ENCODE results near the gene SHLD3. TPM values are rescaled to one million over a fixed set of nuclear protein-coding genes. Genes with fewer than 3 reads are reported as not detected.
"Not testable (repeated sequence)": the region's sequence is repeated elsewhere in the genome, so short reads cannot be mapped to it uniquely, and the experiment has no call there.

The SHLD3 gene
- polyA plus RNA-seq, 5 donors = 4.1 to 6.2 (median 4.9) TPM

DNA sequence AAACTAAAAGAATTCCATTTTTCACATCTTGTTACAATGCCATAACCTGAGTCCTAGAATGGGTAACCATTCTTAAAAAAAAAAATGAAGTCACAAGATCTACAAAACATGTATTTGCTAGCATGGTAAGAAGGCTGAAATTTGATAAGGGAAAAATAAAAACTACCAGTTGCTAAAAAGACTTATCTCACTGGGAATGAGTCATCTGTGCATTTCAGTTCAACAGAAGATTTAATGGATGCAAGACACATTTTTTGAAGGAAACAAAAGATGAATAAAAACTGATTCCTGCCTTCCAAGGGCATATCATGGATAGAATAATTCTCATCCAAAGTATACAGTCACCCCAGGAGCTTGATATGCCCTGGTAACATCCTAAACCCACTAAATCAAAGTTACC is 49.9 kb downstream of the SHLD3 start:
- DNase-seq = no peak

DNA sequence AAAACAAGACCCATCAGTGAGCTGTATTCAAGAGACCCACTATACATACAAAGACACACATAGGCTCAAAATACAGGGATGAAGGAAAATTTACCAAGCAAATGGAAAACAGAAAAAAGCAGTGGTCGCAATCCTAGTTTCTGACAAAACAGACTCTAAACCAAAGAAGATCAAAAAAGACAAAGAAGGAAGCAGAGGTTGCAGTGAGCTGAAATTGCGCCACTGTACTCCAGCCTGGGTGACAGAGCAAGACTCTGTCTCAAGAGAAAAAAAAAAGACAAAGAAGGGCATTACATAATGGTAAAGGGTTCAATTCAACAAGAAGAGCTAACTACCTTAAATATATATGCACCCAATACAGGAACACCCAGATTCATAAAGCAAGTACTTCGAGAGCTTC is 51.2 kb downstream of the SHLD3 start:
- not testable (repeated sequence) for DNase-seq

Other genes starting within 250 kb of the SHLD3 start
- gene ADAMTS6, start 143.1 kb upstream of the SHLD3 start, polyA plus RNA-seq (ENCODE audit: insufficient read depth in 1 of 5, insufficient read length in 5 of 5, low replicate concordance in 1 of 5) = 10 to 100 TPM in 4 of 5 donors, 1 to 10 TPM in 1; 7.3 to 24.4 (median 13.5) TPM
- gene CENPK, start 61.9 kb upstream of the SHLD3 start, polyA plus RNA-seq (ENCODE audit: insufficient read depth in 1 of 5, insufficient read length in 5 of 5, low replicate concordance in 1 of 5) = 10 to 100 TPM; 32.3 to 96.8 (median 55.9) TPM
- 100 to 1,000 TPM in 4 of 5 donors, 10 to 100 TPM in 1; 80.8 to 132 (median 119) TPM for gene PPWD1, start 61.7 kb upstream of the SHLD3 start, polyA plus RNA-seq (ENCODE audit: insufficient read depth in 1 of 5, insufficient read length in 5 of 5, low replicate concordance in 1 of 5)
- 10 to 100 TPM; 16.7 to 31.5 (median 26.7) TPM for gene TRIM23, start 694 bp upstream of the SHLD3 start, polyA plus RNA-seq (ENCODE audit: insufficient read depth in 1 of 5, insufficient read length in 5 of 5, low replicate concordance in 1 of 5)
- gene TRAPPC13, start within 50 bp of the SHLD3 start, polyA plus RNA-seq (ENCODE audit: insufficient read depth in 1 of 5, insufficient read length in 5 of 5, low replicate concordance in 1 of 5) = 10 to 100 TPM; 27.2 to 39.2 (median 36.6) TPM
- gene SGTB, start 97.1 kb downstream of the SHLD3 start, polyA plus RNA-seq (ENCODE audit: insufficient read depth in 1 of 5, insufficient read length in 5 of 5, low replicate concordance in 1 of 5) = 1 to 10 TPM; 5.0 to 9.8 (median 9.1) TPM
- 10 to 100 TPM; 14.0 to 25.9 (median 23.1) TPM for gene NLN, start 97.2 kb downstream of the SHLD3 start, polyA plus RNA-seq (ENCODE audit: insufficient read depth in 1 of 5, insufficient read length in 5 of 5, low replicate concordance in 1 of 5)

Data from right lung (tissue), 5 donors.